ENCODE measurements around the gene CTSS. TPM values are rescaled to one million over a fixed set of nuclear protein-coding genes. Genes with fewer than 3 reads are reported as not detected.

The CTSS gene
- total RNA-seq, 2 experiments from 2014 or later = 38.7 to 40.6 TPM

DNA sequence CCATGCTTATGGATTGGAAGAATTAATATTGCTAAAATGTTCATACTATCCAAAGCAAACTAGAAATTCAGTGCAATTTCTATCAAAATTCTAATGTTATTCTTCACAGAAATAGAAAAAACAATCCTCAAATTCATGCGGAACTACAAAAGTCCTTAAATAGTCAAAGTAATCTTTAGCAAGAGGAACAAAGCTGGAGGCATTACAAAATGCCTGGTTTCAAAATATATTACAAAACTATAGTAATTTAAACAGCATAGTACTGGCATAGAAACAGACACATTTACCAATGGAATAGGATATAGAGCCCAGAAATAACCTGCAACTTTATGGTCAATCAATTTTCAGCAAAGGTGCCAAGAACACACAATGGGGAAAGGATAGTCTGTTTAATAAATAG, 3.8 kb downstream of the CTSS start:
- no peak overlapping the region for H3K27ac ChIP-seq (ENCODE audit: low read depth, low read length, poor library complexity, severe bottlenecking)
- H3K79me2 ChIP-seq (ENCODE audit: insufficient read depth, low read depth, low read length) = peaks cover 62% of the 10 kb centered on the region
- DNase-seq (ENCODE audit: low spot score) = no peak
- no TSS peak for BruUV-seq (replicated peaks)
- ChIA-PET CTCF (ENCODE audit: unreplicated experiment) (no interaction called here), POLR2A (no interaction called here)
- no peak for TF ChIP-seq EZH2phosphoT487 (IDR thresholded peaks at IDR 0.05; ENCODE audit: borderline replicate concordance, low read depth, low read length)
- TF ChIP-seq, protein P1, sequence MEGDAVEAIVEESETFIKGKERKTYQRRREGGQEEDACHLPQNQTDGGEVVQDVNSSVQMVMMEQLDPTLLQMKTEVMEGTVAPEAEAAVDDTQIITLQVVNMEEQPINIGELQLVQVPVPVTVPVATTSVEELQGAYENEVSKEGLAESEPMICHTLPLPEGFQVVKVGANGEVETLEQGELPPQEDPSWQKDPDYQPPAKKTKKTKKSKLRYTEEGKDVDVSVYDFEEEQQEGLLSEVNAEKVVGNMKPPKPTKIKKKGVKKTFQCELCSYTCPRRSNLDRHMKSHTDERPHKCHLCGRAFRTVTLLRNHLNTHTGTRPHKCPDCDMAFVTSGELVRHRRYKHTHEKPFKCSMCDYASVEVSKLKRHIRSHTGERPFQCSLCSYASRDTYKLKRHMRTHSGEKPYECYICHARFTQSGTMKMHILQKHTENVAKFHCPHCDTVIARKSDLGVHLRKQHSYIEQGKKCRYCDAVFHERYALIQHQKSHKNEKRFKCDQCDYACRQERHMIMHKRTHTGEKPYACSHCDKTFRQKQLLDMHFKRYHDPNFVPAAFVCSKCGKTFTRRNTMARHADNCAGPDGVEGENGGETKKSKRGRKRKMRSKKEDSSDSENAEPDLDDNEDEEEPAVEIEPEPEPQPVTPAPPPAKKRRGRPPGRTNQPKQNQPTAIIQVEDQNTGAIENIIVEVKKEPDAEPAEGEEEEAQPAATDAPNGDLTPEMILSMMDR (conservative IDR thresholded peaks at IDR 0.05; ENCODE audit: low read length) = no peak
- H3K9me3 ChIP-seq (ENCODE audit: low read length) = peaks cover 12% of the 10 kb centered on the region; the same call in 1 of the 2 replicates
- no peaks in the 10 kb centered on the region for H3K9me2 ChIP-seq (ENCODE audit: insufficient read depth, low read length)
- no peak overlapping the region for H2AFZ ChIP-seq (ENCODE audit: low read length)
- H3K4me2 ChIP-seq (ENCODE audit: low read length) = no peak overlapping the region
- no peaks in the 10 kb centered on the region for H4K20me1 ChIP-seq (ENCODE audit: insufficient read depth, low read length)
- intact Hi-C loops (cut with micrococcal nuclease; ENCODE audit: unreplicated experiment) = no loop called here
- peaks cover 27% of the 10 kb centered on the region for H3K4me1 ChIP-seq (ENCODE audit: insufficient read depth, low read length, poor library complexity, severe bottlenecking)
- peaks cover 51% of the 10 kb centered on the region for H3K36me3 ChIP-seq (ENCODE audit: insufficient read depth, low read length)
- no peak overlapping the region for H3K4me3 ChIP-seq (ENCODE audit: low read depth, low read length, poor library complexity, severe bottlenecking)

DNA sequence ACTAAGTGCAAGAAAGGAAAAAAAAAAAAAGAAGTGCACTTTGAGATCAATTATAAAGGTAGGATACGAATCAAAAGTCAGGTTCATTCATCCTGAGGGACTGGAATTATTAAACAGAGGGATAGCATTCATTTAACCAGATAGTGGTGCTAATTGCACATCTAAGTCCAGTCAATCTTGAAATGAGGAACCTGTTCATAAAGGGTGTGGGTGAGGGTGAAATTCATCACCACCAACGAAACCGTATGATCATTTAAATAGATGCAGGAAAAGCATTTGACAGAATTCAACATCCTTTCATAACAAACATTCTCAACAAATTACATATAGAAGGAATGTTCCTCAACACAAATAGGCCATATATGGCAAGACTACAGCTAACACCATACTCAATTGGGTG, 5.6 kb downstream of the CTSS start:
- DNase-seq (ENCODE audit: low spot score) = no peak
- H3K9me2 ChIP-seq (ENCODE audit: insufficient read depth, low read length) = no peaks in the 10 kb centered on the region

DNA sequence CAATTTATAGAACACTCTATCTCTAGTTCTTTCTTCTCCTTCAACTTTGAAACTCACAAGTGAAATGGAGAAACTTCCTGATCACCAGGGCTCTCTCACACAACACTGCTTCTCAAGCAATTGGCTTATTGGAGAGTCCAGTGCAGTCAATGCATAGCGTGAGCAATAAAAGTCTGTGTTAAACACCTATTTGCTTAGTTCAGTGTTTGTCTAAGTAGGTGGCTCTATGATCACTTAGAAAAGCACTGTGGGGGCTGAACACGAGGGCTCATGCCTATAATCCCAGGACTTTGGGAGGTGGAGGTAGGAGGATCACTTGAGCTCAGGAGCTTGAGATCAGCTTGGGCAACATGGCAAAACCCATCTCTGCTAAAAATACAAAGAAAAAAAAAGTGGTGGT, 12.2 kb downstream of the CTSS start:
- peaks cover 89% of the 10 kb centered on the region for H3K36me3 ChIP-seq (ENCODE audit: insufficient read depth, low read length)
- no peaks in the 10 kb centered on the region for H3K79me2 ChIP-seq (ENCODE audit: insufficient read depth, low read depth, low read length)
- no peak overlapping the region for H3K4me3 ChIP-seq (ENCODE audit: low read depth, low read length, poor library complexity, severe bottlenecking)
- DNase-seq (ENCODE audit: low spot score) = no peak
- TF ChIP-seq, protein P1 (conservative IDR thresholded peaks at IDR 0.05; ENCODE audit: low read length) = no peak
- TF ChIP-seq EZH2phosphoT487 (IDR thresholded peaks at IDR 0.05; ENCODE audit: borderline replicate concordance, low read depth, low read length) = no peak
- H3K27ac ChIP-seq (ENCODE audit: low read depth, low read length, poor library complexity, severe bottlenecking) = no peak overlapping the region
- BruUV-seq (replicated peaks) = no TSS peak
- no peaks in the 10 kb centered on the region for H3K9me2 ChIP-seq (ENCODE audit: insufficient read depth, low read length)
- no peak overlapping the region for H2AFZ ChIP-seq (ENCODE audit: low read length)
- ChIA-PET POLR2A (no interaction called here), CTCF (ENCODE audit: unreplicated experiment) (no interaction called here)
- intact Hi-C loops (cut with micrococcal nuclease; ENCODE audit: unreplicated experiment) = no loop called here
- no peaks in the 10 kb centered on the region for H3K4me1 ChIP-seq (ENCODE audit: insufficient read depth, low read length, poor library complexity, severe bottlenecking)
- H3K9me3 ChIP-seq (ENCODE audit: low read length) = no peaks in the 10 kb centered on the region
- H4K20me1 ChIP-seq (ENCODE audit: insufficient read depth, low read length) = no peaks in the 10 kb centered on the region
- H3K4me2 ChIP-seq (ENCODE audit: low read length) = no peak overlapping the region

More for the DNA sequence above, 5.6 kb downstream of the CTSS start:
- Histone ChIP-seq H3K27ac (ENCODE audit: low read depth, low read length, poor library complexity, severe bottlenecking) (no peak overlapping the region), H3K79me2 (ENCODE audit: insufficient read depth, low read depth, low read length) (peaks cover 56% of the 10 kb centered on the region), H3K4me3 (ENCODE audit: low read depth, low read length, poor library complexity, severe bottlenecking) (no peak overlapping the region), H3K36me3 (ENCODE audit: insufficient read depth, low read length) (peaks cover 66% of the 10 kb centered on the region), H4K20me1 (ENCODE audit: insufficient read depth, low read length) (no peaks in the 10 kb centered on the region), H3K9me3 (ENCODE audit: low read length) (peaks cover 12% of the 10 kb centered on the region; the same call in 1 of the 2 replicates), H3K4me2 (ENCODE audit: low read length) (no peak overlapping the region), H3K4me1 (ENCODE audit: insufficient read depth, low read length, poor library complexity, severe bottlenecking) (peaks cover 17% of the 10 kb centered on the region), H2AFZ (ENCODE audit: low read length) (no peak overlapping the region)
- POLR2A ChIA-PET = interaction anchor here (0.6 kb wide), 1 partner anchor 7 kb away, joined by 4 read pairs; no protein-coding TSS in a partner anchor
- TF ChIP-seq, protein P1 (conservative IDR thresholded peaks at IDR 0.05; ENCODE audit: low read length) = no peak
- no peak for TF ChIP-seq EZH2phosphoT487 (IDR thresholded peaks at IDR 0.05; ENCODE audit: borderline replicate concordance, low read depth, low read length)
- intact Hi-C loops (cut with micrococcal nuclease; ENCODE audit: unreplicated experiment) = no loop called here
- CTCF ChIA-PET (ENCODE audit: unreplicated experiment) = no interaction called here
- BruUV-seq (replicated peaks) = no TSS peak

Data from OCI-LY7 (cell line).